Dendritic cell treated with granulocyte-macrophage colony-stimulating factor and Interleukin-4, amounts not matched to agents 40 ng/mL and 50 ng/mL, for 4 days (primary cell): Measurements from ENCODE around the gene MYLK.

ENCODE experiments used
- H3K27ac Mint-ChIP-seq: one replicate; pipeline ENCODE4 v1.8.0; 2022; ENCODE audit warnings: mild to moderate bottlenecking, mixed read lengths
- H3K27me3 Mint-ChIP-seq: one replicate; pipeline ENCODE4 v1.8.0; 2022; ENCODE audit warnings: mild to moderate bottlenecking, mixed read lengths
- H3K36me3 Mint-ChIP-seq: one replicate; pipeline ENCODE4 v1.8.0; 2022; ENCODE audit warnings: low read depth, mixed read lengths
- H3K4me1 Mint-ChIP-seq: one replicate; pipeline ENCODE4 v1.8.0; 2022; ENCODE audit warnings: low read depth, mixed read lengths
- H3K4me3 Mint-ChIP-seq: one replicate; pipeline ENCODE4 v1.8.0; 2022; ENCODE audit warnings: mild to moderate bottlenecking, moderate library complexity, mixed read lengths
- H3K9me3 Mint-ChIP-seq: one replicate; pipeline ENCODE4 v1.8.0; 2022; ENCODE audit warnings: mixed read lengths
- intact Hi-C: fragments of 100-400 bp; cut with micrococcal nuclease; formaldehyde crosslinking; loops from one replicate; pipeline ENCODE4 v1.15.0; 2022

Gene MYLK

GRCh38 chr3:123821920-123822319, 62.2 kb downstream of the MYLK start:
- Mint-ChIP-seq H3K27ac (no peak overlapping the region), H3K36me3 (no peaks in the 10 kb centered on the region), H3K4me3 (no peak overlapping the region), H3K4me1 (no peaks in the 10 kb centered on the region), H3K9me3 (peaks cover 37% of the 10 kb centered on the region), H3K27me3 (no peaks in the 10 kb centered on the region)
- intact Hi-C loops, result no loop called here

GRCh38 chr3:123819949-123820348, 64.2 kb downstream of the MYLK start:
- no peak overlapping the region for H3K27ac Mint-ChIP-seq
- no peak overlapping the region for H3K4me3 Mint-ChIP-seq
- peaks cover 22% of the 10 kb centered on the region for H3K9me3 Mint-ChIP-seq
- intact Hi-C loops, result no loop called here
- no peaks in the 10 kb centered on the region for H3K36me3 Mint-ChIP-seq
- H3K4me1 Mint-ChIP-seq, result no peaks in the 10 kb centered on the region
- H3K27me3 Mint-ChIP-seq, result no peaks in the 10 kb centered on the region

- no peaks in the 10 kb centered on the region for H3K4me1 Mint-ChIP-seq
- no peaks in the 10 kb centered on the region for H3K36me3 Mint-ChIP-seq
- H3K27ac Mint-ChIP-seq, result no peak overlapping the region
- H3K4me3 Mint-ChIP-seq, result no peak overlapping the region
- peaks cover 18% of the 10 kb centered on the region for H3K9me3 Mint-ChIP-seq
- intact Hi-C loops, result no loop called here
- H3K27me3 Mint-ChIP-seq, result peaks cover under 1% of the 10 kb centered on the region
These were observed 65.2 kb downstream of the MYLK start for GRCh38 chr3:123818921-123819429.

DNA sequence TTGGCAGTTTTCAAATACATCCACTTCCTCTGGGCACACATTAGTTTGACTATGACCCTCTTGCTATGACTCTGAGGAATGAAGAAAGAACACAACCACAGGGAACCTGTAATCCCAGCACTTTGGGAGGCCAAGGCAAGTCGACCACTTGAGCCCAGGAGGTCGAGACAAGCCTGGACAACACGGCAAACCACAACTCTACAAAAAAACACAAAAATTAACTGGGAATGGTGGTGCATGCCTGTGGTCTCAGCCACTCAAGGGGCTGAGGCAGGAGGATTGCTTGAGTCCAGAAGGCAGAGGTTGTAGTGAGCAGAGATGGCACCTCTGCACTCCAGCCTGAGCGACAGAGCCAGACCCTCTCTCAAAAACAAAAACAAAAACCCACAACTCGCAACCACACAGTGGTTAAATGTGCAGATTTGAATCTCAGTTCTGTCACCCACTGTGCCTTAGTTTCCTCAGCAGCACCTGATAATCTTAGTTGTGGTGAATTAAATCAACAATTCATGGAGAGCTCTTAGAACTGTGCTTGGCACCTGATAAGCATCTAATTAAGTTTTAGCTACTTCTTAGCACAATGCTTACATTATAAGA, 65.7 kb downstream of the MYLK start:
- H3K9me3 Mint-ChIP-seq, result peaks cover 13% of the 10 kb centered on the region
- peaks cover 1% of the 10 kb centered on the region for H3K27me3 Mint-ChIP-seq
- H3K36me3 Mint-ChIP-seq, result no peaks in the 10 kb centered on the region
- no peaks in the 10 kb centered on the region for H3K4me1 Mint-ChIP-seq
- no peak overlapping the region for H3K4me3 Mint-ChIP-seq
- intact Hi-C loops, result no loop called here
- no peak overlapping the region for H3K27ac Mint-ChIP-seq

DNA sequence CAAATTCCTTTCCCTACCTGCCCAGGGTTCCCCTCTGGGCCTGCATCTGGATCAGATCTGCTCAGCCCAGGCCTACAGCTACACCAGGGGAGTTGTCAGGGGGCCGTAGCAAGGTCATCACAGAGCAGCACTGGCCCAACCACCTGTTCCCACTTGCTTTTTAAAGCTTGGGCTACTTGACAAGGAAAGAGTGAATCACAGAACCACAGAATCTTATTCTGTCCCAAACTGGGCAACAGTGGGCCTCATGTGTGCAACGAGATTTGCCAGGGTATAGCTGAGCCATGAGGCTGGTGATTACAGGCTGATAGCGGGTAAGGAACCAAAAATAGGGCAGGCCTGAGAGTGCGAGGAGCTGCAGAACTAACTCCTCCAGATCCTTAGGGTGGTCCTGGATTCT, 66.7 kb downstream of the MYLK start:
- Mint-ChIP-seq H3K27ac (no peak overlapping the region), H3K9me3 (peaks cover 3% of the 10 kb centered on the region), H3K36me3 (no peaks in the 10 kb centered on the region), H3K4me1 (no peaks in the 10 kb centered on the region), H3K27me3 (peaks cover 1% of the 10 kb centered on the region), H3K4me3 (no peak overlapping the region)
- intact Hi-C loops, result no loop called here

DNA sequence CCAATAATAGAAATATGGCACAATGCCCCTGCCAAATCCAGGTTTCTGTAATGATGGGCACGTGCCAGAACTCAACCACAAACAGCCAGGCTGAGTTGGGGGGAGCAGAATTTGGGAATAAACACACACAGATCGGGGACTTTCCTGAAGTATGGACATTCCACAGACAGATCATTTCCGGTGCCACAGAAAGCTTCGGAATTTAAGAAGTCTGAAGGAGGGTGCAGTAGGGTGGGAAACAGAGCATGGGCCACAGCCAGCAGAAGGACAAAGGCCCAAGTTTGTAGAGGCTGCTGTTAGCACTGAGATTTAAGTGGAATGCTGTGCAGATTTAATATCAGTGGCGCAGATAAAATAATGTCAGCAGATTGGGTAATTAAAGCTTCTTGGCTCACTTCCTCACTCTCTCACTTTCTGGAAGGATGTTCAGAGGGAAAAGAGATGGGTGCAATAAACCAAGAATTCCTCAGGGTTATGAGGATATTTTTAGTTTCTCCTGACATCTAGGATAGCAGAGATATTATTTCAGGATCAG, 67.4 kb downstream of the MYLK start:
- Mint-ChIP-seq H3K27me3 (peaks cover 1% of the 10 kb centered on the region), H3K36me3 (no peaks in the 10 kb centered on the region), H3K4me3 (no peak overlapping the region), H3K9me3 (no peaks in the 10 kb centered on the region), H3K4me1 (no peaks in the 10 kb centered on the region), H3K27ac (no peak overlapping the region)
- intact Hi-C loops, result no loop called here

- Mint-ChIP-seq H3K27ac (no peak overlapping the region), H3K4me1 (no peaks in the 10 kb centered on the region), H3K27me3 (peaks cover 1% of the 10 kb centered on the region), H3K36me3 (no peaks in the 10 kb centered on the region), H3K9me3 (no peaks in the 10 kb centered on the region), H3K4me3 (no peak overlapping the region)
- intact Hi-C loops, result no loop called here
These were observed 68.2 kb downstream of the MYLK start for GRCh38 chr3:123815981-123816380.

GRCh38 chr3:123813876-123814275, 70.3 kb downstream of the MYLK start:
- H3K4me1 Mint-ChIP-seq, result no peaks in the 10 kb centered on the region
- peaks cover 1% of the 10 kb centered on the region for H3K27me3 Mint-ChIP-seq
- H3K4me3 Mint-ChIP-seq, result no peak overlapping the region
- no peaks in the 10 kb centered on the region for H3K9me3 Mint-ChIP-seq
- intact Hi-C loops, result no loop called here
- no peak overlapping the region for H3K27ac Mint-ChIP-seq
- H3K36me3 Mint-ChIP-seq, result no peaks in the 10 kb centered on the region

DNA sequence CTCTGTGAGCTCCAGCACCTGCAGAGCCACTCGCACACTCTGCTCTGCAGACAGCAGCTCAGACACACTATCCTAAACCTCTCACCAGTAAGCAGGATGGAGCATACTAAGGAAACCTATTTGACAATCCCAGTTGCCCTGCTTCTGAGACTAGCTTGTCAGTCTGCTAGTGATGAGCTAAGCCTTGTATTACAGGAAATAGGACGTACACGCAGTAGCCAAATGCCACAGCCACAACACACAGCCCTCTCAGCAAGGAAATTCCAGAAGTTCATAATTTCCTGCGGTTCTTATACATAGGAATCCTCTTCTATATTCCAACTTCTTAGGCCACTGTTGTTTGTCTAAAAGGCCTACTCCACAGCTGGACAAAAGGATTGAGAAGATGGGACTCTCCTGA, 74.5 kb downstream of the MYLK start:
- Mint-ChIP-seq H3K4me3 (no peak overlapping the region), H3K27ac (no peak overlapping the region), H3K27me3 (peaks cover 1% of the 10 kb centered on the region), H3K4me1 (no peaks in the 10 kb centered on the region), H3K9me3 (no peaks in the 10 kb centered on the region), H3K36me3 (no peaks in the 10 kb centered on the region)
- intact Hi-C loops, result no loop called here

DNA sequence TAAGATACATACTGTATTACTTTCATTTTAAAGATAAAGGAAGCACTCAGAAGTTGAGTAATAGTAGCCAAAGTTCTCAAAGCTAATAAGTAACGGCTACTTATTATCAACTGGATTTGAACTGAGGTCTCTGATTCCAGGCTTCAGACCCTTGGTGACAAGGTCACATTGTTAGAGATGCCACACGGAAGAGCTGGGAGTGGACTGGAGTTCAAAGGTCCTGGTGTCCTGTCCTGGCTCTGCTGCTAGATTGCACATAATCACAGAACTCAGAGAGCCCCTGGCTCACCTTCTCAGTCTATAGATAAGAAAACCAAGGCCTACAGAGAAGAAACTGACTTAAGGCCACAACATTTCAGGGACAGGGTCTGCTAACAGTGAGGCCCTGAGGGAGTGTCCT, 75.3 kb downstream of the MYLK start:
- H3K27ac Mint-ChIP-seq, result no peak overlapping the region
- no peaks in the 10 kb centered on the region for H3K4me1 Mint-ChIP-seq
- H3K9me3 Mint-ChIP-seq, result no peaks in the 10 kb centered on the region
- intact Hi-C loops, result no loop called here
- H3K27me3 Mint-ChIP-seq, result no peaks in the 10 kb centered on the region
- H3K36me3 Mint-ChIP-seq, result no peaks in the 10 kb centered on the region
- no peak overlapping the region for H3K4me3 Mint-ChIP-seq

GRCh38 chr3:123807820-123808219, 76.3 kb downstream of the MYLK start:
- H3K4me3 Mint-ChIP-seq, result no peak overlapping the region
- intact Hi-C loops, result no loop called here
- no peaks in the 10 kb centered on the region for H3K9me3 Mint-ChIP-seq
- no peaks in the 10 kb centered on the region for H3K36me3 Mint-ChIP-seq
- no peak overlapping the region for H3K27ac Mint-ChIP-seq
- H3K27me3 Mint-ChIP-seq, result no peaks in the 10 kb centered on the region
- no peaks in the 10 kb centered on the region for H3K4me1 Mint-ChIP-seq

- intact Hi-C loops, result no loop called here
- Mint-ChIP-seq H3K4me1 (no peaks in the 10 kb centered on the region), H3K4me3 (no peak overlapping the region), H3K27ac (no peak overlapping the region), H3K27me3 (no peaks in the 10 kb centered on the region), H3K36me3 (no peaks in the 10 kb centered on the region), H3K9me3 (no peaks in the 10 kb centered on the region)
These were observed 78.6 kb downstream of the MYLK start for GRCh38 chr3:123805504-123805903.

- no peaks in the 10 kb centered on the region for H3K4me1 Mint-ChIP-seq
- no peaks in the 10 kb centered on the region for H3K36me3 Mint-ChIP-seq
- no peak overlapping the region for H3K27ac Mint-ChIP-seq
- intact Hi-C loops, result no loop called here
- no peaks in the 10 kb centered on the region for H3K27me3 Mint-ChIP-seq
- no peak overlapping the region for H3K4me3 Mint-ChIP-seq
- no peaks in the 10 kb centered on the region for H3K9me3 Mint-ChIP-seq
These were observed 79.0 kb downstream of the MYLK start for GRCh38 chr3:123805101-123805500.

- no peaks in the 10 kb centered on the region for H3K27me3 Mint-ChIP-seq
- no peaks in the 10 kb centered on the region for H3K36me3 Mint-ChIP-seq
- intact Hi-C loops, result no loop called here
- no peaks in the 10 kb centered on the region for H3K4me1 Mint-ChIP-seq
- H3K4me3 Mint-ChIP-seq, result no peak overlapping the region
- H3K27ac Mint-ChIP-seq, result no peak overlapping the region
- no peaks in the 10 kb centered on the region for H3K9me3 Mint-ChIP-seq
These were observed 79.5 kb downstream of the MYLK start for GRCh38 chr3:123804676-123805075.

DNA sequence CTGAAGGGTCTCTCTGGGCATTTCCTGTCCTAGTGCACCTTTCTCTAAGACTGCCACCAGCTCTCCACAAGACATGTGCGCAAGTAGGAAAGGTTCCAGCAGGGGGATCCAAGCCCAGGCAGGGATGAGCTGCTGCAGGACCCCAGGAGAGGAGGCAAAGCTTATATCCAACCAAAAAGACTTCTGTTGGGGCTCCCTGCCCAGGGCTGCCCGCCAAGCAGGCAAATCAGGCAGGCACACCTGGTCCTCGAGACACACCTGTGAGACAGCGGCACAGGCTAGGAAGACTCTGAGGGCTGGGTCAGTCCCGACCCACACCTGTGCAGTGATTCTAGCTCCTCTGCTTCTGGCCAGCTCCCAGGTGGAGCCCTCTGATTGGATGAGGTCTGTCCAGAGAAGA, 80.6 kb downstream of the MYLK start:
- H3K9me3 Mint-ChIP-seq, result no peaks in the 10 kb centered on the region
- H3K27ac Mint-ChIP-seq, result no peak overlapping the region
- intact Hi-C loops, result no loop called here
- no peak overlapping the region for H3K4me3 Mint-ChIP-seq
- H3K4me1 Mint-ChIP-seq, result no peaks in the 10 kb centered on the region
- no peaks in the 10 kb centered on the region for H3K27me3 Mint-ChIP-seq
- H3K36me3 Mint-ChIP-seq, result no peaks in the 10 kb centered on the region
